Testis (tissue), 2 donors: Measurements from ENCODE around the gene NCR2.

ENCODE experiments used
- CTCF ChIP-seq, 3 experiments: fragments of 450-650 bp in 2 of 3; fragments of 200-600 bp in 1 of 3; sonication (generic) in 1 of 3; IDR thresholded peaks; one replicate each; pipeline ENCODE4 v1.5.1; 2016 to 2019; ENCODE audit warnings: antibody characterized with exemption in 3 of 3, mild to moderate bottlenecking in 2 of 3, moderate library complexity in 1 of 3
- POLR2A ChIP-seq: fragments of 450-650 bp; IDR thresholded peaks from one replicate; pipeline ENCODE4 v1.6.1; 2017; ENCODE audit warnings: antibody characterized with exemption, mild to moderate bottlenecking, moderate library complexity

- TF ChIP-seq CTCF (IDR thresholded peaks at IDR 0.05) = no peak
- no peak for TF ChIP-seq POLR2A
Observed at GRCh38 chr6:41348934-41349333, 13.5 kb downstream of the NCR2 start.
